Measurements from ENCODE around the gene RIN3. TPM values are rescaled to one million over a fixed set of nuclear protein-coding genes. Genes with fewer than 3 reads are reported as not detected.

Gene RIN3
- total and polyA plus RNA-seq, 12 donors: 3.9 to 63.2 (median 30.3) TPM

GRCh38 chr14:92538412-92538985 is 24.9 kb downstream of the RIN3 start:
- 85 to 95% (median 88%) methylated on average over 6 of the region's 6 CpGs for WGBS, 4 donors
- Histone ChIP-seq H3K4me3 (no peak overlapping the region), H3K27me3 (no peaks in the 10 kb centered on the region), H3K9me3 (replicated peaks in 1 of 3) (no peaks in the 10 kb centered on the region), H3K36me3 (replicated peaks in 1 of 2) (no peaks in the 10 kb centered on the region), H3K4me1 (replicated peaks in 1 of 2) (peaks cover 20 to 24% of the 10 kb centered on the region in 2 donors), H3K27ac (no peak overlapping the region)
- intact Hi-C loops (cut with DNase I): no loop called here
- TF ChIP-seq CTCF (IDR thresholded peaks at IDR 0.05) (no peak), POLR2A (IDR thresholded peaks at IDR 0.05) (no peak)
- DNase-seq: no peak

GRCh38 chr14:92539419-92539818 is 25.8 kb downstream of the RIN3 start:
- WGBS, 4 donors: 86 to 94% (median 90%) methylated on average over 2 to 3 of the region's 3 CpGs
- no peak overlapping the region for H3K4me3 ChIP-seq
- H3K36me3 ChIP-seq (replicated peaks in 1 of 2): no peaks in the 10 kb centered on the region
- peak overlapping the region in 4 of 5 donors; percentile 72 to 91 (median 89) for H3K27ac ChIP-seq
- TF ChIP-seq CTCF (IDR thresholded peaks at IDR 0.05) (no peak), POLR2A (IDR thresholded peaks at IDR 0.05) (no peak)
- no peaks in the 10 kb centered on the region for H3K9me3 ChIP-seq (replicated peaks in 1 of 3)
- peaks cover 20 to 24% of the 10 kb centered on the region in 2 donors for H3K4me1 ChIP-seq (replicated peaks in 1 of 2)
- no peaks in the 10 kb centered on the region for H3K27me3 ChIP-seq
- no peak for DNase-seq
- intact Hi-C loops (cut with DNase I): no loop called here

- DNase-seq: no peak
- no peak overlapping the region for H3K4me3 ChIP-seq
- H3K9me3 ChIP-seq (replicated peaks in 1 of 3): no peaks in the 10 kb centered on the region
- WGBS, 4 donors: 66 to 75% (median 69%) methylated on average over 4 to 12 of the region's 12 CpGs
- H3K36me3 ChIP-seq (replicated peaks in 1 of 2): no peaks in the 10 kb centered on the region
- H3K4me1 ChIP-seq (replicated peaks in 1 of 2): peaks cover 20 to 24% of the 10 kb centered on the region in 2 donors
- H3K27me3 ChIP-seq: no peaks in the 10 kb centered on the region
- intact Hi-C loops (cut with DNase I): no loop called here
- TF ChIP-seq POLR2A (IDR thresholded peaks at IDR 0.05) (no peak), CTCF (IDR thresholded peaks at IDR 0.05) (no peak)
- peak overlapping the region; percentile 23 to 91 (median 88) for H3K27ac ChIP-seq
These were observed 26.3 kb downstream of the RIN3 start for GRCh38 chr14:92539875-92540274.

DNA sequence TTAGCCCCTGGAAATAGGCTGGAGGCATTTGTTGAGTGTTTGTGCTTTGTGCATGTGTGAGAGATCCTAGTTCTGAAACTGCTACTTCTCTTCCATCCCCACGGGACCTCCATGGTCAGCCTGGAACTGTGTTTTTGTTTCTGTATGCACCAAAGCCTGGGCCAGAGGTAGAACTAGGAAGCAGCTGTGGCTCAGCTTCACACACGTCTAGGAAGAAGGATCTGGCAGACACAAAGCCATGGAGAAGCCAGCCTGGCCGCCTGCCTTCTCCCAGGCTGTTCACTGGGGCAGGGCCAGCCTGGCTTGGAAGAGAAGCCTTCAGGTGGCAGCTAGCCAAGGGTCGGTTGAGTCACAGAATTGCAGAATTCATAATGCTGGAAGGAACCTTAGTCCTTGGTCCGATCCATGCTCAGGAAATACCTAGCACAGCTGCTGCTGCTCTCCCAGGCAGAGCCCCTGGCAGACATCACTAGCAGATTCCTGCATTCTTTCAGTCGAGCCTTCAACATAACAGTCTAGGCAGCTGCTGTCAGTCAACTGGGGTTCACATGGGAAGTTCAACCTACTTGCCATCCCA is 27.0 kb downstream of the RIN3 start:
- Histone ChIP-seq H3K27me3 (no peaks in the 10 kb centered on the region), H3K9me3 (replicated peaks in 1 of 3) (no peaks in the 10 kb centered on the region), H3K4me1 (replicated peaks in 1 of 2) (peaks cover 20 to 24% of the 10 kb centered on the region in 2 donors), H3K36me3 (replicated peaks in 1 of 2) (no peaks in the 10 kb centered on the region), H3K4me3 (no peak overlapping the region), H3K27ac (peak overlapping the region; percentile 28 to 91 (median 88))
- WGBS, 4 donors: 0 to 10% (median 4%) methylated on average over 4 to 6 of the region's 6 CpGs
- peak; percentile 94 to 99 (median 98) for DNase-seq
- intact Hi-C loops (cut with DNase I): no loop called here
- TF ChIP-seq POLR2A (IDR thresholded peaks at IDR 0.05): peak in 1 of 2 donors; percentile 55
- TF ChIP-seq CTCF (IDR thresholded peaks at IDR 0.05): no peak

Measured in adrenal gland (tissue), 12 donors.